SK-MEL-5 (cell line): ENCODE data around the gene TOE1. TPM values are rescaled to one million over a fixed set of nuclear protein-coding genes. Genes with fewer than 3 reads are reported as not detected.
"Not testable (repeated sequence)": the region's sequence is repeated elsewhere in the genome, so short reads cannot be mapped to it uniquely, and the experiment has no call there.

ENCODE experiments used
- DNase-seq: peaks from one replicate; pipeline ENCODE4 v3.0.0-alpha.2; 2016; ENCODE audit warnings: low read depth, low spot score
- in situ Hi-C: cut with HindIII; loops from 2 replicates; pipeline ENCODE4 v1.10.0; 2016; ENCODE audit warnings: low sequenced_read_pairs, high pct_unique_total_duplicates, low pct_unique_long_range_greater_than_20kb
- total RNA-seq: library from RNA; depleted of rRNA; stranded (reverse); fragments of >200 nt; shearing (Covaris generic); gene quantifications from 2 replicates; pipeline ENCODE4 v1.2.3, GENCODE V29; 2014; rRNA removed

Gene TOE1
- total RNA-seq, 1 experiment from 2014 or later = 13.5 TPM

DNA sequence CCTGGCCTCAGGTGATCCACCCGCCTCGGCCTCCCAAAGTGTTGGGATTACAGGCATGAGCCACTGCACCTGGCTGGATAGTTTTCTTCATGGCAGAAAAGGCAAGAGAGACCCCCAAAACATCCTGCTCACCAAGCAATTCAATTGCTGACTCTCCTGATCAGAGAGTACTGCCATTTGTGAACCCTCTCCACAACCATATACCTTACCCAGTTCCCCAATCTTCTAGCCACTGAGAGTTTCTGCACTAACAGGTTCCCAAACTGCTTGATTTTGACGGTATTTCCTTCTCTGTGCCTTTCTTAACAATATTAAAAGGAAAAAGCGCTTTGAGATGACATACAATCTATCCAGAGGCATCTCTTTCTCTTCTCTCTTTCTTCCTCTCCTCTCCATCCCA is 40.2 kb downstream of the TOE1 start:
- in situ Hi-C loops = no loop called here
- DNase-seq = no peak

DNA sequence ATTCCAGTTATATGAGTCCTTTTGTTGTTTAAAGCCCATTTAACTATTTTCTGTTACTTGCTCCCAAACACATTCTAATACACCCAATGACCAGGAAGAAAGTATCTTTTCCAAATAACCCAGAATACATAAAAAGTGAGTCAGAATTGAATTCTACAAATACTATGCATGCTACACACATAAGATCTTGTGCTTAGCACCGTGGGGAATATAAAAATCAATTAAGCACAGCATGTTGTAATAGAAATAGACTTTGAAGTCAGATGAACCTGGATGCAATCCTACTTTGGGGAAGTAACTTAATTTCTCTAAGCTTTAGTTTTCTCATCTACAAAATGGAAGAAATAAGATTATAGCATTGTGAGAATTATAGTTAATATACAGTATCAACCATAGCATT is 40.8 kb downstream of the TOE1 start:
- in situ Hi-C loops = no loop called here
- DNase-seq = no peak

DNA sequence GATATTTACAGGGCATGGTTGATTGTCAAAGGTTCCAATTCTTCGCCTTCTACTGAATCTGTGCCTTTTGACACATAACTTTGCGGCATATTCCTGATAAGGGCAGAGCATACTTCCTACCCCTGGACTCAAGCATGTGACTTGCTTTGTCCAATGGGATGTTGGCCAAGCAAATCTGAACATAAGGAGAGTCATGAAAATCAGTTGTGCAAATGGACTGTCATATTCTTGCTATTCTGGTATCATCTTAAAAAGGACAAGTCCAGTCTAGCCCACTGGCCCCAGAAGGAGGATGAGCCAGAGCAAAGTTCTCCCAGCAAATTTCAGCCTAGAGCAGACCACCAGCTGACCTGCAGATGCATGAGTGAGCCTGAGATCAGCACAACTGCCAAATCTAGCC is 41.3 kb downstream of the TOE1 start:
- no peak for DNase-seq
- in situ Hi-C loops = no loop called here

DNA sequence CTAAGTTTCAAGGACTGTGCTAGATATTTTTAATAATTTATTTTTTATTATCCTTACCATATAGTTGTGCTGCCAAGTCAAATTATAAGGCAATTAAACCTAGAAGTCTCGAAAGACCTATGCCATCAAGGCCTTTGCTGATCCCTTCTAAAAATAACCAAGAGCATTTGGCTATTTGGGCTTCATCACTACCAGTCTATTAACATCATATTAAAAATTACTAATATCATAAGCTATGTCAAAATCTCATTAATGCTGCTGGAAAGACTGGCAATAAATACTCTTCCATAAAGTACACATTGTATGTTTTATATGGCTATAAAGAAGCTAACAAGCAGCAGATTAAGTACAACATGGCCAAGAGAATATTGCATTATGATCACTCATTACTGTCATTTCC is 43.2 kb downstream of the TOE1 start:
- DNase-seq = no peak
- in situ Hi-C loops = no loop called here

DNA sequence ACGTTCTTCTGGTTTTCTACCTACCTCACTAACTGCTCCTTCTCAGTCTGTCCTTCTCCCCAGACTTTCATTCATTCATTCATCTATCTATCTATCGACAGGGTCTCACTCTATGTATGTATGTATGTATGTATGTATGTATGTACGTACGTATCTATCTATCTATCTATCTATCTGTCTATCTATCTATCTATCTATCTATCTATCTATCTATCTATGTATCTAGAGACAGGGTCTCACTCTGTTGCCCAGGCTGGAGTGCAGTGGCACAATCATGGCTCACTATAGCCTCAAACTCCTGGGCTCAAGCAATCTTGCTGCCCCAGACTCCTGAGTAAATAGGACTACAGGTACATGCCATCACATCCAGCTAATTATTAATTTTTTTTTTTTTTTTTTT is 44.2 kb downstream of the TOE1 start:
- DNase-seq, in situ Hi-C loops: not testable (repeated sequence)

DNA sequence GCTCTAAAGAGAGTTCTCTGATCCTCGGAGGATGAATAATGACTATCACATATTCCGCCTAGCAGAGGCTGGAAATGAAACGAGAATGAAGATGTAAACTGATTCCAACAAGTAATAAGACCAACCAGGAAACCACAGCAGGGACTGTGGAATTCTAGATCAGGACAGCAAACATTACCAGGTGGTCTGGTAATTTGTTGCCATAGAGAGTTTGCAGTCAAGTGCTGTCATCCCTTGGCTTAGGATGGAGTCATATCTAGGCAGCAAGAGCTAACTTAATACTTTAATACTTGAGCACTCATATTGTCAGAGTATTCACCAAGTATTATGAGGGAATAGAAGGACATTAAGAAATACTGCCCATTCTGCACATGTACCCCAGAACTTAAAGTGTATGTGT is 45.3 kb downstream of the TOE1 start:
- no peak for DNase-seq
- in situ Hi-C loops = no loop called here

DNA sequence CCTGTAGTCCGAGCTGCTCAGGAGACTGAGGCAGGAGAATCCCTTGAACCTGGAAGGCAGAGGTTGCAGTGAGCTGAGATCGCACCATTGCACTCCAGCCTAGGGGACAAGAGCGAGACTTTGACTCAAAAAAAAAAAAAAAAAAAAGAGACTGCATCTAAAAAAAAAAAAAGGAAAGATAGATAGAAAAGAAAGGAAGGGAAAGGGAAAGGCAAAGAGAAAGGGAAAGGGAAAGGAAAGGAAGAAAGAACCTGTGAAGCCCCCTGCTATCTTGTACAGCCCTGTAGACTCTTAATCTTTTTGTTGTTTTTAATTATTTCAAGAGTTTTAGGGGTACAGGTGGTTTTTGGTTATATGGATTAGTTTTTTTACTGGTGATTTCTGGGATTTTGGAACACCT is 46.2 kb downstream of the TOE1 start:
- no peak for DNase-seq
- in situ Hi-C loops = no loop called here

Other genes with a start within 250 kb of the TOE1 start
- 2.2 and 2.6 TPM in 2 replicates for gene ZSWIM5, start 133.6 kb upstream of the TOE1 start, total RNA-seq
- not detected in 2 replicates for gene HPDL, start 13.3 kb upstream of the TOE1 start, total RNA-seq
- gene MUTYH, start 270 bp downstream of the TOE1 start, total RNA-seq = 12.4 and 13.0 TPM in 2 replicates
- 32.9 and 36.1 TPM in 2 replicates for gene TESK2, start 151.0 kb downstream of the TOE1 start, total RNA-seq
- gene CCDC163, start 159.9 kb downstream of the TOE1 start, total RNA-seq = 3.6 and 4.7 TPM in 2 replicates
- 10.8 and 11.7 TPM in 2 replicates for gene MMACHC, start 160.1 kb downstream of the TOE1 start, total RNA-seq
- 1,043 and 1,143 TPM in 2 replicates for gene PRDX1, start 181.7 kb downstream of the TOE1 start, total RNA-seq
- gene AKR1A1, start 210.7 kb downstream of the TOE1 start, total RNA-seq = 43.9 and 53.3 TPM in 2 replicates
- 58.5 and 72.8 TPM in 2 replicates for gene NASP, start 243.9 kb downstream of the TOE1 start, total RNA-seq